Endothelial cell (in vitro differentiated cells): ENCODE data around the gene RPTOR. TPM values are rescaled to one million over a fixed set of nuclear protein-coding genes. Genes with fewer than 3 reads are reported as not detected.
A peak's percentile ranks its signal among the peaks of the same experiment; 100 is the strongest.

ENCODE experiments used
- DNase-seq: peaks from one replicate; pipeline ENCODE4 v3.0.0; 2021; ENCODE audit warnings: low spot score
- H3K27ac Mint-ChIP-seq: one replicate; pipeline ENCODE4 v1.8.0; 2021; ENCODE audit warnings: mixed read lengths, inconsistent platforms; ENCODE audit not compliant: unreplicated experiment
- H3K27me3 Mint-ChIP-seq: one replicate; pipeline ENCODE4 v1.8.0; 2021; ENCODE audit warnings: mild to moderate bottlenecking, moderate library complexity, mixed read lengths, inconsistent platforms; ENCODE audit not compliant: unreplicated experiment
- H3K36me3 Mint-ChIP-seq: one replicate; pipeline ENCODE4 v1.8.0; 2021; ENCODE audit warnings: mild to moderate bottlenecking, low read depth, mixed read lengths, inconsistent platforms; ENCODE audit not compliant: unreplicated experiment
- H3K4me1 Mint-ChIP-seq: one replicate; pipeline ENCODE4 v1.8.0; 2021; ENCODE audit warnings: mild to moderate bottlenecking, mixed read lengths, inconsistent platforms; ENCODE audit not compliant: unreplicated experiment
- H3K4me3 Mint-ChIP-seq: one replicate; pipeline ENCODE4 v1.8.0; 2021; ENCODE audit warnings: mild to moderate bottlenecking, mixed read lengths, inconsistent platforms; ENCODE audit not compliant: unreplicated experiment
- H3K9me3 Mint-ChIP-seq: one replicate; pipeline ENCODE4 v1.8.0; 2021; ENCODE audit warnings: mixed read lengths, inconsistent platforms; ENCODE audit not compliant: unreplicated experiment
- total RNA-seq: library from RNA; stranded (reverse); fragmentation: NEBNext Ultra II Directional; extraction: Animal tissue kit (Norgen Biotek cat#: 25700); gene quantifications from one replicate; pipeline ENCODE4 v1.2.1, GENCODE V29; 2021; ENCODE audit not compliant: unreplicated experiment
- TF ChIP-seq, protein P1 (sequence below): fragments of 200-600 bp; sonication (generic); IDR thresholded peaks from one replicate; pipeline ENCODE4 v1.5.0; 2021; ENCODE audit warnings: antibody characterized with exemption; ENCODE audit not compliant: unreplicated experiment

RPTOR gene
- total RNA-seq, 1 donor from 2014 or later: 36.7 TPM

DNA sequence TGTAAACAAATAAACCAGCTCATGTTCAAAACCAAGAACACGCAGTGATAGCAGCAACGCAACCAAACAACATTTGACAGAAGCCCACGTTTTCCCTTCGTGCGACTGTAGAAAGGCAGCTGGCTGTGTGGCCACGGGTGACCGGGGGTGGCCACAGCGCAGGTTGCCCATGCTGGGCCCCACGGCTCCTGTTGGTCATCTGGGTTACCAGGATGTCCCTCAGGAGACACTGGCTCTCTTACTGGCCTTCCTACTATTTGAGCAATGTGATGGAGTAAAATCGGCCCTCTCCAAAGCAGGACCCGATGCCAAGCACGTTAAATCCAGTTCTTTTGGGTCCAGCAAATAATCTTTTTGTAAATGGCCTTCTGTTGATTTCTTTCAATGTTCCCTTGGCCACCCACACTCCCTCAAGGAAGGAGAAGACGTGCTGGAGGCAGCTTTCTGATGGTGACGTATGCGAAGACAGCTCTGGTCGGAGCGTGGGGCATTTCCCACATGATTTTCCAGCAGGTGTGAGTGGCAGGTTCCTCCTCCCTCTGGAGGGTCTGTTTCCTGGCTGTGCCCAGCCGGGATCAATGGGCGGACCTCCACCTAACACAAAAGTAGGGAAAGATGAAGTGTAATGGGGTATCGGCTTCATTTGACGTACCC is 303.9 kb downstream of the RPTOR start:
- Mint-ChIP-seq H3K4me1 (peaks cover 5% of the 10 kb centered on the region), H3K36me3 (peaks cover 19% of the 10 kb centered on the region), H3K27me3 (peaks cover 8% of the 10 kb centered on the region), H3K4me3 (no peak overlapping the region), H3K9me3 (no peaks in the 10 kb centered on the region), H3K27ac (no peak overlapping the region)
- TF ChIP-seq, protein P1, sequence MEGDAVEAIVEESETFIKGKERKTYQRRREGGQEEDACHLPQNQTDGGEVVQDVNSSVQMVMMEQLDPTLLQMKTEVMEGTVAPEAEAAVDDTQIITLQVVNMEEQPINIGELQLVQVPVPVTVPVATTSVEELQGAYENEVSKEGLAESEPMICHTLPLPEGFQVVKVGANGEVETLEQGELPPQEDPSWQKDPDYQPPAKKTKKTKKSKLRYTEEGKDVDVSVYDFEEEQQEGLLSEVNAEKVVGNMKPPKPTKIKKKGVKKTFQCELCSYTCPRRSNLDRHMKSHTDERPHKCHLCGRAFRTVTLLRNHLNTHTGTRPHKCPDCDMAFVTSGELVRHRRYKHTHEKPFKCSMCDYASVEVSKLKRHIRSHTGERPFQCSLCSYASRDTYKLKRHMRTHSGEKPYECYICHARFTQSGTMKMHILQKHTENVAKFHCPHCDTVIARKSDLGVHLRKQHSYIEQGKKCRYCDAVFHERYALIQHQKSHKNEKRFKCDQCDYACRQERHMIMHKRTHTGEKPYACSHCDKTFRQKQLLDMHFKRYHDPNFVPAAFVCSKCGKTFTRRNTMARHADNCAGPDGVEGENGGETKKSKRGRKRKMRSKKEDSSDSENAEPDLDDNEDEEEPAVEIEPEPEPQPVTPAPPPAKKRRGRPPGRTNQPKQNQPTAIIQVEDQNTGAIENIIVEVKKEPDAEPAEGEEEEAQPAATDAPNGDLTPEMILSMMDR: no peak
- no peak for DNase-seq

DNA sequence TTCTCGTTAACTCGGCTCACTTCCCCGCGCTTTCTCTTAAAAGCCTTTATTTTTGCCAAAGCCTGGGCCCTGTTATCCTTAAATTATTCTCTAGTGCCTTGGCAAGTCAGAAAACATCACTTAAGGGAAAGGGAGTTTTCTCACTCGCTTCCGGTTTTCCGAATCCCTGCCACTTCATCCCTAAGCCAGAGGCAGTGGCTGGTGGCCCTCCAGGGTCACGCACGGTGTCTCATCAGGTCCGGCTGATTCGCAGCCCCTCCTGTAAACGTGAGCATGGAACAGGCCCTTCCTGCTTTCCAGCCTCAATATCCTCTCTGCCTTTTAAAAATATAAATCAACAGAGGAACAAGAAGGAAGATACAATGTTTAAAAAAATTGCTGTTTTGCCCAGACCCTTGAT is 304.5 kb downstream of the RPTOR start:
- H3K4me3 Mint-ChIP-seq: no peak overlapping the region
- peaks cover 8% of the 10 kb centered on the region for H3K27me3 Mint-ChIP-seq
- DNase-seq: no peak
- no peaks in the 10 kb centered on the region for H3K9me3 Mint-ChIP-seq
- peaks cover 5% of the 10 kb centered on the region for H3K4me1 Mint-ChIP-seq
- H3K36me3 Mint-ChIP-seq: peaks cover 19% of the 10 kb centered on the region
- TF ChIP-seq, protein P1: no peak
- peak overlapping the region; percentile 36 for H3K27ac Mint-ChIP-seq

- Mint-ChIP-seq H3K27me3 (peaks cover 8% of the 10 kb centered on the region), H3K4me1 (peaks cover 5% of the 10 kb centered on the region), H3K9me3 (no peaks in the 10 kb centered on the region), H3K4me3 (no peak overlapping the region), H3K27ac (no peak overlapping the region), H3K36me3 (peaks cover 19% of the 10 kb centered on the region)
- TF ChIP-seq, protein P1: no peak
- DNase-seq: no peak
These were observed 305.5 kb downstream of the RPTOR start for GRCh38 chr17:80850109-80850508.

GRCh38 chr17:80850817-80851216 is 306.2 kb downstream of the RPTOR start:
- peaks cover 2% of the 10 kb centered on the region for H3K4me1 Mint-ChIP-seq
- no peak overlapping the region for H3K27ac Mint-ChIP-seq
- TF ChIP-seq, protein P1: no peak
- DNase-seq: no peak
- H3K4me3 Mint-ChIP-seq: no peak overlapping the region
- no peaks in the 10 kb centered on the region for H3K9me3 Mint-ChIP-seq
- peaks cover 5% of the 10 kb centered on the region for H3K27me3 Mint-ChIP-seq
- peaks cover 15% of the 10 kb centered on the region for H3K36me3 Mint-ChIP-seq

GRCh38 chr17:80851277-80851925 is 306.8 kb downstream of the RPTOR start:
- H3K36me3 Mint-ChIP-seq: peaks cover 17% of the 10 kb centered on the region
- DNase-seq: no peak
- H3K4me1 Mint-ChIP-seq: no peaks in the 10 kb centered on the region
- no peak overlapping the region for H3K27ac Mint-ChIP-seq
- H3K9me3 Mint-ChIP-seq: no peaks in the 10 kb centered on the region
- peaks cover 4% of the 10 kb centered on the region for H3K27me3 Mint-ChIP-seq
- H3K4me3 Mint-ChIP-seq: no peak overlapping the region
- TF ChIP-seq, protein P1: no peak
